Activated CD4-positive, alpha-beta T cell treated with anti-CD3 and anti-CD28 coated beads, Interleukin-2, Interleukin-4, amounts not matched to agents 100 ng/mL and 50 ng/mL, durations not matched to agents 16 hours and 8 hours (primary cell): Measurements from ENCODE around the gene FBH1.
"Not testable (repeated sequence)": the region's sequence is repeated elsewhere in the genome, so short reads cannot be mapped to it uniquely, and the experiment has no call there.

Experiments used
- DNase-seq: peaks from one replicate; pipeline ENCODE4 v3.0.0-alpha.2; 2020; ENCODE audit warnings: low spot score

The FBH1 gene

DNA sequence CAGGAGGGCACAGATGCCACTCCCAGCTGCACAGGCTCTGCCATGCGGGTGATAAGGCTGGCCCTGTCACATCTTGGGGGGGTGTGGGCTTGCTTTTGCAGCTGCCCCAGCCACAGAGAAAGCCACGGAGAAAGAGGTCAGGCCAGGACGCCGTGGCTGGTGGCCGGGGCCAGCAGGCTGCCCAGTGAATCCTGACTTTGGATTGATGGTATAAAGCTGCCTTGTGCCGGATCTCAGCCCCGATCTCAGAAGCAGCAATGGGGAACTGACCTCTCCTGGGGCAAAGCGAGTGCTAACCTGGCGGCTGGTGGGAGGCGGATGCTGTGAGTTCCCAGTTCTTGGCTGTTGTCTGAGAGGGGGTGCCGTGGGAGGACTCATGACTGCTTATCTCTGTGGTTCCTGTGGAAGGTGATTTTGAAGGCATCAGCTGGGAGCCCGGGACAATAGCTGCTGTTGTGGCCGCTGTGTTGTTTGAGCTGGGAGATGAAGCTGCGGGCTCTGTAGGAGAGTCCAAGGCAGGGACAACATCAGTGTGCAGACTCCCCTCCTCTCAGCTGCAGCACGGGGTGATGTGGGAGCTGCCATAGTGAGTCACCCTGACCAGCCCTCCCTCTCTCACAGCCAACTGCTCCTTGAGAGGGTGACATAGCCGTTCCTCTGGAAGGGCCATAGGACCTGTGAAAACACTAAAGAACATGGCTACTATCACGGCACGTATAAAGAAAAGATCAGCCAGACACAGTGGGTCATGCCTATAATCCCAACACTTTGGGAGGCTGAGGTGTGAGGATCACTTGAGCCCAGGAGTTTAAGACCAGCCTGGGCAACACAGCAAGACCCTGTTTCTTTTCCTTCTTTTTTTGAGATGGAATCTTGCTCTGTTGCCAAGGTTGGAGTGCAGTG, 70.3 kb downstream of the FBH1 start:
- no peak for DNase-seq

DNA sequence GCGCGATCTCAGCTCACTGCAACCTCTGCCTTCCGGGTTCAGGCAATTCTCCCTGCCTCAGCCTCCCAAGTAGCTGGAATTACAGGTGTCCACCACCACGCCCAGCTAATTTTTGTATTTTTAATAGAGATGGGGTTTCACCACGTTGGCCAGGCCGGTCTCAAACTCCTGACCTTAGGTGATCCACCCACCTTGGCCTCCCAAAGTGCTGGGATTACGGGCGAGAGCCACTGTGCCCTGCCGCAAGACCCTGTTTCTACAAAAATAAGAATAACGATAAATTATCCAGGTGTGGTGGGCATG, 70.9 kb downstream of the FBH1 start:
- not testable (repeated sequence) for DNase-seq

DNA sequence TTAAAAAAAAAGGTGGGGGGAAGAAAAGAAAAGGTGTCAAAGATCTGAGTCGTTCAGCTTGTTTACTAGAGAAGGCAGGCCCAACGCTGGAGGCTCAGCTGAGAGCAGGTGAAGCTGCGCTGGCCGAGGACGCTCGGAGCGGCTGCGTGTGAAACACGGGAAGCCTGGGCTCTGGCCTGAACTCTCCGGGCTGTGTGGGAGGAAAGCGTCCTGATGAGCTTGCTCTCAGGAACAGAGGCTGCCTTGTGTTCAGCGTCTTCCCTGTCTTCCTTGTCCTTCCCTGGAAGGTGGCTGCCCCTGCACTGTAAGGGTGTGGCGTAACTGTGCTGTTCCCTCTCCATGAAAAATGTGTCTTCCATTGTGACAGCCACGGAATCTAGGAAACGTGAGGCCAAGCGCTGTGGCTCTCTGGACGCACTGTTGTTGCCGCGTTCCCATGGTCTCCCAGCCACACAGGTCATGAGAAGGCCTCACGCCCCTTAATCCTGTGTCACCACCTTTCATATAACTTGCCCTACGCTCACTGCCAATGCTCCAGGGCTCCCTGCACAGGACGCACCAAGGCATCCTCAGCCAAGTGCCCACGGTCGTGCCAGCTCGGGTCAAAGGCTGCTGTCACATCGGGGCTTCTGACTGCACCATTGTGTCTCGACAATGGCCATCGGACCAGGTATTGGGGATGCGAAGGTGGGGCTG, 71.5 kb downstream of the FBH1 start:
- DNase-seq, result no peak

- not testable (repeated sequence) for DNase-seq
These were observed 72.4 kb downstream of the FBH1 start for GRCh38 chr10:5962358-5962940.

DNA sequence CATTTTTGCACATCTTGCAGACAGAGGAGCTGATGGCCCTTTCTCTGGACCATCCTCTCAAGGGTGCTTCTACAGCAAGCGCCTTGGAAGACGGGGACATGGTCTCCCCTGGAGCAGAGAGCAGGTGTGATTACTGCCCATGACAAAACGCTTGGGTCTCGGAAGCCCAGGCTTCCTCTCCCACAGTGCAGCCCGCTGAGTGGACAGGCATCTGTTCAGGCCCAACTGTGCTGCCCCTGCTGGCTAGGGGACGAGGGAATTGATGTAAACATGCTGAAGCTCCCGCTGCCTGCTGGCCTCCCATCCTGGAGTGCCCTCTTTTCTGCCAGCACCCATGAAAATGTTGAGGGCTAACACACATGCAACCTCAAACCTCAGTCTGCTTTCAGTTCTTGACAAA, 73.0 kb downstream of the FBH1 start:
- no peak for DNase-seq

- no peak for DNase-seq
These were observed 73.5 kb downstream of the FBH1 start for GRCh38 chr10:5963591-5963990.

GRCh38 chr10:5964736-5965135, 74.7 kb downstream of the FBH1 start:
- no peak for DNase-seq

DNA sequence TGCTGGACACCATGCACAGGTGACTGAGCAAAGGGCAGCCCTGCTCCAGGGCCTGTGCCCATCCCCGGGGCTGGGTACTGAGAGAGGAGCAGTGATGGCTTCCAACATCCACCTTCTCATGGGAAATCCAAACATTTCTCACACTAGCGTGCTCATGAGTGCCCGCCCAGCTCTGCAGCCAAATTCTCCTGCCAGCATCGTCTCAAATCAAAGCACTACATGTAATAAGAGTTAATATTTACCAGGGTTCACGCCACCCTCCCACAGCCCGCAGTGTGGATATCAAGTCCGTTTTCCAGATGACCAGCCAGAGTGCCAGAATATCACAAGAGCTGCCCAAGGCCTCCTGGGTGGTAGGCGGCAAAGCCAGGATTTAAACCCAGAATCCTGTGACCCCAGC, 75.2 kb downstream of the FBH1 start:
- DNase-seq, result no peak

DNA sequence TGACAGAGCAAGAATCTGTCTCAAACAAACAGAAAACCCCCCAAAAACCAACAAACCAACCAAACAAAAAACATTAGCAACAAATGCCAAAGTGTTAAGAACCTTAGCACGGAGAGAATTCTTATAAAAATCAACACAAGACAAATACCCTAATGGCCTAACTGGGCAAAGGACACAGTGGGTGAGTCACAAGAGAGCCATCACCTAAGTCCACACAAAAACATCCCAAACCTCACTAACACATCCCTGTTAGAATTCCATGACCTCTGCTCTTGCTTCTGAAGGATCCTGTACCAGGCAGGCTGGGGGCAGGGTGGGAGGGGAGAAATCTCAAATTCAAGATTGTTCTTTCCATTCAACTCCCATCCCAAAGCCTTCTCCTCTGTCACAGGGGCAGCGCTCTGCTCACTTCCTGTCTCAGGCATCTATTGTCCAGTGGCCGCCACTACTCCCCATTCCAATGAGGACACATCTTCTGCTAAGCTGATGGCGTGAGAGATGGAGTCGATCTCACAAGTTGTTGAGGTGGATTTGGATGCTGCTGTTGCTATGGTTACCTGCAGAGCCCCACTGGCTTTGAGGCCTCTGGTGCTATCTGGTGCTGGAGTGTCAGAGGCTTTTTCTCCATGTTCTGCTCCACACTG, 78.1 kb downstream of the FBH1 start:
- DNase-seq, result no peak

DNA sequence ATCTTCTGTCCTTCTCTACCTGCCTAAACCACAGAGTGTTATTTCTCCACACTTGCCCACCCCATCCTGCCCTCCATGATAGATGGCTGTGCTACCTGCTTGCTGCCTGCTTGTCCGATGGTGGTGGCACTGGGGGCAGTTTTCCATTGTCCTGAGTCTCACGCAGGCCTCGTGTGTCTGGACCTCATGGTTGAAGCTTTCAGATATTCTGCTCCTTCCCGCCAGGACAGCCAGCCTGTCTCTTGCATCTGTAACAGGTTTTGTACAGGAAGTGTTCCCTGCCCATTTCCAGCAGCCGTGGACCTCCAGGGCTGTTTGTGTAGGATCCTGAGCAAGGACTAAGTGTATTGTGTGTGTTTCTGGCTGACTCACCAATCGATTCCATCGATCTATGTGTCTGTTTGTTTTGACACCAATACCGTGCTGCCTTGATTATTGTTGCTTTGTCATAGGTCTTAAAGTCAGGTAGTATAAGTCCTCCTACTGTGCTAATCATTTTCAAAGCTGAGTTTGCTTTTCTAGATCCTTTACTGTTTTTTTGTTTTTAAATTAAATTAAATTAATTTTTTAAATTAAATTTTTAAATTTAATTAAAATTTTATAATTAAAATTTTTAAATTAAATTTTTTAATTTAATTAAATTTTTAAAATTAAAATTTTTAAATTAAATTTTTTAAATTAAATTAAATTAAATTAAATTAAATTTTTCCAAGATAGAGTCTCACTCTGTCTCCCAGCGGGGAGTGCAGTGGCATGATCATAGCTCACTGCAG, 78.8 kb downstream of the FBH1 start:
- no peak for DNase-seq

DNA sequence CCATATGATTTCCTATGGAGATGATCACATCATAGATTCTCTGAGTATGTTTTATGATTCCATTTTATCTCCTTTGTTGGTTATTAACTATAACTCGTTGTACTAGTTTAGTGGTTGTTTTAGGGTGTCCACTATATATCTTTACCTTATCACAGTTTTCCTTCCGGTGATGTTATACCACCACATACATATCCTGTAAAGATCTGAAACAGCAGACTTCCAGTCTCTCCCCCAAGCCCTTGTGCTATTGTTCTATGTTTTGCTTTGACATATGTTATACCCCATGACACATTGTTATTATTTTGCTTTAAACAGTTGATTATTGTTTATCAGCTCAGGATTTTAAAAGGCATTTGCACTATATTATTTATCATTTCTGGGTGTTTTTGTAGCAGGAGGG, 80.0 kb downstream of the FBH1 start:
- DNase-seq, result no peak

DNA sequence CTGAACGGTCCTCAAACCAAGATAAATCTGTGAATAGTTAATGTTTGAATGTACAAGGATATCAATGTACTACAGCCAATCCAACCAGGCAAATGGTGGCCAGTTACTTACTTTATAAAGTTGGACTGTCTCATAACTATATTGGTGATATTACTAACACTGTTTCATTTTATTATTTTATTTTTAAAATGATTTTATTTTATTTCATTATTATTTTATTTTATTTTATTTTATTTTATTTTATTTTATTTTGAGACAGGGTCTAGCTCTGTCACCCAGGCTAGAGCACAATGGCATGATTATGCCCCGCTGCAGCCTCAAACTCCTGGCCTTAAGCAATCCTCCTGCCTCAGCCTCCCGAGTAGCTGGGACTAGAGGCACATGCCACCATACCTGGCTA, 80.5 kb downstream of the FBH1 start:
- DNase-seq, result no peak

DNA sequence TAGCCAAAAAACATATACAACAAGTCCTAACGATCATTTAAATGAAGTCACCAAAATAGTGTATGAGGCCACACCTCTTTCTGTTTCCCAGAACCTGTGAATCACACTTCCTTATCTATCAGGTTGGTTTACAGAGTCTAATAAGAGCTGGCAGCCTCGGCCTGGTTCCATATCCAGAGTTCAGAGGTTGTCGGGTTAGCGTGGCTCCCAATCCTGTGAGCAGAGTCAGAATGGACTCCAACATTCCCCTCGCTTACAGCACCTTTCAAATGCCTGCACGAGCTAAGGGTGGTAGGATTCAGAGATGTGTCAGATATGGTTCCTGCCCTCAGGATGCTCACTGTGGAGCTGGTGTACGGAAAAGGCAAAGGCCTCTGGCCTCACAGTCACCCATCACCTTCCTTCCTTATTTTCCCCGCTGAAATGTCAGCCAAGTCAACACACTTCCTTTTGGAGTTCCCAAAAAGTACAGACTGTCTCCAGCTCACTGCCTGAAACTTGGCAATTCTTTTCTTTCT, 81.3 kb downstream of the FBH1 start:
- DNase-seq, result peak; percentile 58

- DNase-seq, result no peak
These were observed 81.8 kb downstream of the FBH1 start for GRCh38 chr10:5971886-5972285.

GRCh38 chr10:5973069-5973468, 83.0 kb downstream of the FBH1 start:
- DNase-seq, result no peak

DNA sequence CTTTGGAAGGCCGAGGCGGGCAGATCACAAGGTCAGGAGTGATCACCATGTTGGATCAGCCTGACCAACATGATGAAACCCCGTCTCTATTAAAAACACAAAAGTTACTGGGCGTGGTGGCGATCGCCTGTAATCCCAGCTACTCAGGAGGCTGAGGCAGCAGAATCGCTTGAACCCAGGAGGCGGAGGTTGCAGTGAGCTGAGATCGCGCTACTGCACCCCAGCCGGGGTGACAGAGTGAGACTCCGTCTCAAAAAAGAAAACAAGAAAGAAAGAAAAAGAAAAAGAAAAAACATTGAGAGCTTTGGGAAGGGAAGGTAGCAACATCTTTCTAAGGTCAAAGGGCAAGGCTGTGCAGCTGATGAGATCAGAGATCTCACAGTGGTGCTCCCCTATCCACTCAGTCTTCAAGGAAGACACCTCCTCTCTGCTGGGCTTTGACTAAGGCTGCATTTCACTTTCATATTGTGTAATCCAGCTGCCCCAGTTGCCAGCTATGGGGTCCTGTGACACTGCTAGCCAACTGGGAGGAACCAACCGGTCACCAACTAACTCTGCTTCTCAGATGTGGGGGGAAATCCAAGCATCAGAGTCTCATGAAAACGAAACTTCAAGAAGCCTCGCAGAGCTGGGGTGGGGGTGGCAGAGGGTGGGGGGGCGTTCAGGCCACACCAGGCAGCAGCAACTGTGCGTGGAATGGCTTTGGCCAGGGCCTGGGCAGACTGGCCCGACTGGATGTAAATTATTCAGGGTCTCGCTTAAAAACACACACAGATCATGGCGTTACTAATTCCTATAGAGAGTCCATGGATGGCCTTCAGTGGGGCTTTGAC, 85.8 kb downstream of the FBH1 start:
- DNase-seq, result peak; percentile 93

GRCh38 chr10:5976512-5977470, 86.7 kb downstream of the FBH1 start:
- DNase-seq, result peak; percentile 52

- peak; percentile 90 for DNase-seq
These were observed 87.6 kb downstream of the FBH1 start, which contains the start of gene IL15RA for GRCh38 chr10:5977471-5978229. Gene IL15RA, minus strand, starts transcription at chr10:5977543. Its CDS starts 51 bp downstream, at chr10:5977492.

GRCh38 chr10:5978230-5978489, 88.1 kb downstream of the FBH1 start:
- no peak for DNase-seq
